ENCODE data around the gene SEPTIN2.
"Not testable (repeated sequence)": the region's sequence is repeated elsewhere in the genome, so short reads cannot be mapped to it uniquely, and the experiment has no call there.

SEPTIN2 gene

GRCh38 chr2:241378816-241379215, 63.1 kb downstream of the SEPTIN2 start:
- no peak for DNase-seq
- no peak overlapping the region for H4K91ac ChIP-seq (ENCODE audit: low read depth, low read length)
- H3K27me3 ChIP-seq (ENCODE audit: insufficient read depth, low read length), result no peaks in the 10 kb centered on the region
- H3K4me3 ChIP-seq (ENCODE audit: low read depth, low read length), result no peak overlapping the region
- H3K14ac ChIP-seq (ENCODE audit: low read length), result no peak overlapping the region
- H3K23ac ChIP-seq (ENCODE audit: low read length), result no peak overlapping the region
- no peaks in the 10 kb centered on the region for H3K79me2 ChIP-seq (ENCODE audit: control insufficient read depth, insufficient read depth, low read length, poor library complexity)
- no peak overlapping the region for H3K18ac ChIP-seq (ENCODE audit: low read length)
- H3K9ac ChIP-seq (ENCODE audit: low read length), result no peak overlapping the region
- H2BK5ac ChIP-seq (ENCODE audit: low read depth, low read length, poor library complexity), result no peak overlapping the region
- H4K12ac ChIP-seq (ENCODE audit: low read depth, low read length), result no peak overlapping the region
- peaks cover 11 to 12% of the 10 kb centered on the region in 2 experiments for H3K4me1 ChIP-seq (ENCODE audit: control insufficient read depth in 1 of 2, insufficient read depth in 2 of 2, low read length in 2 of 2)
- H2AK5ac ChIP-seq (ENCODE audit: low read length), result no peak overlapping the region
- no peak overlapping the region for H3K27ac ChIP-seq (ENCODE audit: low read depth, low read length)
- H2BK12ac ChIP-seq (ENCODE audit: low read length), result no peak overlapping the region
- H3K4ac ChIP-seq (ENCODE audit: low read depth, low read length), result no peak overlapping the region
- no CpG with 5 or more reads among the region's 2 CpGs for WGBS (ENCODE audit: extremely low coverage, insufficient coverage, insufficient read length)
- H3K79me1 ChIP-seq (ENCODE audit: low read length), result peaks cover 2% of the 10 kb centered on the region
- peaks cover 8 to 11% of the 10 kb centered on the region in 2 experiments for H3K36me3 ChIP-seq (ENCODE audit: control insufficient read depth in 1 of 2, insufficient read depth in 2 of 2, low read length in 2 of 2)
- H2BK120ac ChIP-seq (ENCODE audit: insufficient read depth, low read length, poor library complexity), result no peak overlapping the region
- H4K8ac ChIP-seq (ENCODE audit: low read depth, low read length), result no peak overlapping the region
- no peak overlapping the region for H2AFZ ChIP-seq (ENCODE audit: insufficient read depth, low read length, poor library complexity)
- H3K9me3 ChIP-seq (ENCODE audit: insufficient read depth, low read depth, low read length), result no peaks in the 10 kb centered on the region
- no peak overlapping the region for H3K4me2 ChIP-seq (ENCODE audit: low read length)

- WGBS (ENCODE audit: extremely low coverage, insufficient coverage, insufficient read length), result no CpG with 5 or more reads among the region's 9 CpGs
- Histone ChIP-seq H3K79me1 (ENCODE audit: low read length) (no peaks in the 10 kb centered on the region), H2AFZ (ENCODE audit: insufficient read depth, low read length, poor library complexity) (no peak overlapping the region), H3K4me3 (ENCODE audit: low read depth, low read length) (no peak overlapping the region), H3K18ac (ENCODE audit: low read length) (no peak overlapping the region), H4K8ac (ENCODE audit: low read depth, low read length) (no peak overlapping the region), H3K9ac (ENCODE audit: low read length) (no peak overlapping the region), H4K12ac (ENCODE audit: low read depth, low read length) (no peak overlapping the region), H3K4ac (ENCODE audit: low read depth, low read length) (no peak overlapping the region), H3K27ac (ENCODE audit: low read depth, low read length) (no peak overlapping the region), H3K23ac (ENCODE audit: low read length) (no peak overlapping the region), H3K9me3 (ENCODE audit: insufficient read depth, low read depth, low read length) (no peaks in the 10 kb centered on the region), H3K79me2 (ENCODE audit: control insufficient read depth, insufficient read depth, low read length, poor library complexity) (no peaks in the 10 kb centered on the region), H3K4me1 (ENCODE audit: control insufficient read depth in 1 of 2, insufficient read depth in 2 of 2, low read length in 2 of 2) (peaks cover 3 to 5% of the 10 kb centered on the region in 2 experiments), H2BK5ac (ENCODE audit: low read depth, low read length, poor library complexity) (no peak overlapping the region), H4K91ac (ENCODE audit: low read depth, low read length) (no peak overlapping the region), H3K14ac (ENCODE audit: low read length) (no peak overlapping the region), H2BK120ac (ENCODE audit: insufficient read depth, low read length, poor library complexity) (no peak overlapping the region), H3K4me2 (ENCODE audit: low read length) (no peak overlapping the region), H2BK12ac (ENCODE audit: low read length) (no peak overlapping the region), H3K27me3 (ENCODE audit: insufficient read depth, low read length) (no peaks in the 10 kb centered on the region), H3K36me3 (ENCODE audit: control insufficient read depth in 1 of 2, insufficient read depth in 2 of 2, low read length in 2 of 2) (peaks cover 9 to 11% of the 10 kb centered on the region in 2 experiments), H2AK5ac (ENCODE audit: low read length) (no peak overlapping the region)
- peak in 1 of 2 donors; percentile 44 for DNase-seq
Measured at GRCh38 chr2:241379481-241380480, 64.1 kb downstream of the SEPTIN2 start.

- H3K79me2 ChIP-seq (ENCODE audit: control insufficient read depth, insufficient read depth, low read length, poor library complexity), result no peaks in the 10 kb centered on the region
- H3K79me1 ChIP-seq (ENCODE audit: low read length), result no peaks in the 10 kb centered on the region
- H3K23ac ChIP-seq (ENCODE audit: low read length), result no peak overlapping the region
- no peak overlapping the region for H3K9ac ChIP-seq (ENCODE audit: low read length)
- H3K36me3 ChIP-seq (ENCODE audit: control insufficient read depth in 1 of 2, insufficient read depth in 2 of 2, low read length in 2 of 2), result peaks cover 7% of the 10 kb centered on the region in 2 experiments
- peaks cover 0 to 2% of the 10 kb centered on the region in 2 experiments for H3K4me1 ChIP-seq (ENCODE audit: control insufficient read depth in 1 of 2, insufficient read depth in 2 of 2, low read length in 2 of 2)
- no peak overlapping the region for H4K12ac ChIP-seq (ENCODE audit: low read depth, low read length)
- no peak overlapping the region for H2BK12ac ChIP-seq (ENCODE audit: low read length)
- WGBS (ENCODE audit: extremely low coverage, insufficient coverage, insufficient read length), result no CpG with 5 or more reads among the region's 4 CpGs
- no peak overlapping the region for H3K27ac ChIP-seq (ENCODE audit: low read depth, low read length)
- H3K4me3 ChIP-seq (ENCODE audit: low read depth, low read length), result no peak overlapping the region
- H4K91ac ChIP-seq (ENCODE audit: low read depth, low read length), result no peak overlapping the region
- H3K4ac ChIP-seq (ENCODE audit: low read depth, low read length), result no peak overlapping the region
- H4K8ac ChIP-seq (ENCODE audit: low read depth, low read length), result no peak overlapping the region
- no peak for DNase-seq
- no peak overlapping the region for H3K4me2 ChIP-seq (ENCODE audit: low read length)
- H3K14ac ChIP-seq (ENCODE audit: low read length), result no peak overlapping the region
- no peak overlapping the region for H2BK120ac ChIP-seq (ENCODE audit: insufficient read depth, low read length, poor library complexity)
- H2AFZ ChIP-seq (ENCODE audit: insufficient read depth, low read length, poor library complexity), result no peak overlapping the region
- H2BK5ac ChIP-seq (ENCODE audit: low read depth, low read length, poor library complexity), result no peak overlapping the region
- H3K18ac ChIP-seq (ENCODE audit: low read length), result no peak overlapping the region
- H2AK5ac ChIP-seq (ENCODE audit: low read length), result no peak overlapping the region
- H3K9me3 ChIP-seq (ENCODE audit: insufficient read depth, low read depth, low read length), result peaks cover 2% of the 10 kb centered on the region
- no peaks in the 10 kb centered on the region for H3K27me3 ChIP-seq (ENCODE audit: insufficient read depth, low read length)
Measured at GRCh38 chr2:241381872-241382271, 66.1 kb downstream of the SEPTIN2 start.

- not testable (repeated sequence) for H3K9me3 ChIP-seq (ENCODE audit: insufficient read depth, low read depth, low read length); H2BK5ac ChIP-seq (ENCODE audit: low read depth, low read length, poor library complexity); DNase-seq; H3K18ac ChIP-seq (ENCODE audit: low read length); H3K79me2 ChIP-seq (ENCODE audit: control insufficient read depth, insufficient read depth, low read length, poor library complexity); H3K4ac ChIP-seq (ENCODE audit: low read depth, low read length); H3K4me3 ChIP-seq (ENCODE audit: low read depth, low read length); H2AFZ ChIP-seq (ENCODE audit: insufficient read depth, low read length, poor library complexity); H3K9ac ChIP-seq (ENCODE audit: low read length); H3K79me1 ChIP-seq (ENCODE audit: low read length); H4K12ac ChIP-seq (ENCODE audit: low read depth, low read length); H3K27me3 ChIP-seq (ENCODE audit: insufficient read depth, low read length); H3K27ac ChIP-seq (ENCODE audit: low read depth, low read length); H4K91ac ChIP-seq (ENCODE audit: low read depth, low read length); H2BK120ac ChIP-seq (ENCODE audit: insufficient read depth, low read length, poor library complexity); H3K23ac ChIP-seq (ENCODE audit: low read length); H2AK5ac ChIP-seq (ENCODE audit: low read length); H3K36me3 ChIP-seq (ENCODE audit: control insufficient read depth in 1 of 2, insufficient read depth in 2 of 2, low read length in 2 of 2); H4K8ac ChIP-seq (ENCODE audit: low read depth, low read length); H2BK12ac ChIP-seq (ENCODE audit: low read length); H3K4me1 ChIP-seq (ENCODE audit: control insufficient read depth in 1 of 2, insufficient read depth in 2 of 2, low read length in 2 of 2); H3K14ac ChIP-seq (ENCODE audit: low read length); H3K4me2 ChIP-seq (ENCODE audit: low read length)
- WGBS (ENCODE audit: extremely low coverage, insufficient coverage, insufficient read length), result 100% methylated on average over 2 of the region's 7 CpGs
Measured at GRCh38 chr2:241385450-241385849, 69.7 kb downstream of the SEPTIN2 start.

Data from trophoblast cell (in vitro differentiated cells and primary cell).